ENCODE data around the gene MADD.

DNA sequence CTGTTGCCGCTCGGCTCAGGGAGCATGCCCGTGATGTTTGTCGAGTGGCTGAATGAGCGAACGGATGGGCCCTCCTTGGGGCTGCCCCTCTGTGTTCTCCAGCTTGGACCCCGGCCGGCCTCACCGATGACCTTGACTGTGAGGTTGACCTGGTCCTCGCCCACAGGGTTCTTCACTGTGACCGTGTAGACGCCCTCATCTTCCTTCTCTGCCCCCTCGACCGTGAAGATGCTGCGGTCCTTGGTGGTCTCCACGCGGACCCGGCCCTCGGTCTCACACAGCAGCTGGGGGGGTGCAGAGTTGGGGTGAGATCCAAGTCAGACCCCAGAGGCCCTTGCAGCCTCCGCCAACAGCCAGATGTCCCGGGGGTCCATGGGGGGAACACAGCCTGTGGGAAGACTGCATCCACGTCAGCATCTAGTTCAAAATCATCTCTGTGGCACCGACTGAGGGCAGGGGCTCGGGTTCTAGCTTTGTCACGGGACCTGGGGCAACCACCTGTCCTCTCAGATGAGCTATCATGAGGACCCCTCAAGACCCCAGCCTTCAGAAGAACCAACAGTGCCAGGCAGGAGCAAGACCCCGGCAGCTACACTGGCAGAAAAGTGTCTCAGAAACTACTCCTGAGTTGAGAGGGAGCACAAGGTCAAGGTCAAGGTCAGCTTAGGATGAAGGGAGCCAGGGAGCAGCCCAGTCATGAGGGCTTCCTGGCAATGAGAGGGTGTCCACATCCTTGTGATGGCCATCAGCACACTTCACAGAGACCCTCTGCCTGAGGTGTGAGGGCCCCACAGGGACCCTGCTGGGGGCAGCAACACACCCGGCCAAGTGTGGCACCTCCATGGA is 68.7 kb downstream of the MADD start:
- TF ChIP-seq EP300 (IDR thresholded peaks at IDR 0.05): no peak
- TF ChIP-seq, protein P1, sequence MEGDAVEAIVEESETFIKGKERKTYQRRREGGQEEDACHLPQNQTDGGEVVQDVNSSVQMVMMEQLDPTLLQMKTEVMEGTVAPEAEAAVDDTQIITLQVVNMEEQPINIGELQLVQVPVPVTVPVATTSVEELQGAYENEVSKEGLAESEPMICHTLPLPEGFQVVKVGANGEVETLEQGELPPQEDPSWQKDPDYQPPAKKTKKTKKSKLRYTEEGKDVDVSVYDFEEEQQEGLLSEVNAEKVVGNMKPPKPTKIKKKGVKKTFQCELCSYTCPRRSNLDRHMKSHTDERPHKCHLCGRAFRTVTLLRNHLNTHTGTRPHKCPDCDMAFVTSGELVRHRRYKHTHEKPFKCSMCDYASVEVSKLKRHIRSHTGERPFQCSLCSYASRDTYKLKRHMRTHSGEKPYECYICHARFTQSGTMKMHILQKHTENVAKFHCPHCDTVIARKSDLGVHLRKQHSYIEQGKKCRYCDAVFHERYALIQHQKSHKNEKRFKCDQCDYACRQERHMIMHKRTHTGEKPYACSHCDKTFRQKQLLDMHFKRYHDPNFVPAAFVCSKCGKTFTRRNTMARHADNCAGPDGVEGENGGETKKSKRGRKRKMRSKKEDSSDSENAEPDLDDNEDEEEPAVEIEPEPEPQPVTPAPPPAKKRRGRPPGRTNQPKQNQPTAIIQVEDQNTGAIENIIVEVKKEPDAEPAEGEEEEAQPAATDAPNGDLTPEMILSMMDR (IDR thresholded peaks at IDR 0.05): no peak

Data from stomach (tissue), 4 donors.